Activated T-cell treated with anti-CD3 and anti-CD28 coated beads, Interleukin-2, amount 50 U/mL, for 72 hours (primary cell): Measurements from ENCODE around the gene ANP32E. TPM values are rescaled to one million over a fixed set of nuclear protein-coding genes. Genes with fewer than 3 reads are reported as not detected.

Experiments
- total RNA-seq, 2 donors: library from RNA; stranded (reverse); gene quantifications; one replicate each; pipeline ENCODE4 v1.2.3, GENCODE V29; 2022

Gene ANP32E
- total RNA-seq, 2 donors from 2014 or later = 151 to 157 TPM

Other genes with a start within 250 kb of the ANP32E start
- 10 to 100 TPM; 30.3 to 34.8 TPM for gene OTUD7B, start 225.4 kb downstream of the ANP32E start, total RNA-seq
- gene VPS45, start 168.3 kb downstream of the ANP32E start, total RNA-seq = 10 to 100 TPM; 32.4 to 35.4 TPM
- gene PLEKHO1, start 86.2 kb downstream of the ANP32E start, total RNA-seq = 10 to 100 TPM; 21.9 to 42.7 TPM
- gene CA14, start 21.7 kb upstream of the ANP32E start, total RNA-seq = not detected
- gene APH1A, start 32.9 kb upstream of the ANP32E start, total RNA-seq = 100 to 1,000 TPM; 128 to 129 TPM
- gene C1orf54, start 36.7 kb upstream of the ANP32E start, total RNA-seq = 1 to 10 TPM; 1.9 to 2.8 TPM
- 1 to 10 TPM; 1.6 to 2.4 TPM for gene CIART, start 46.4 kb upstream of the ANP32E start, total RNA-seq
- 10 to 100 TPM; 74.8 to 84.2 TPM for gene MRPS21, start 57.7 kb upstream of the ANP32E start, total RNA-seq
- 10 to 100 TPM; 83.9 to 88.5 TPM for gene PRPF3, start 85.4 kb upstream of the ANP32E start, total RNA-seq
- 10 to 100 TPM; 31.9 to 32.7 TPM for gene RPRD2, start 128.0 kb upstream of the ANP32E start, total RNA-seq